Thymus (tissue), 11 donors: ENCODE measurements around the gene COL7A1. TPM values are rescaled to one million over a fixed set of nuclear protein-coding genes. Genes with fewer than 3 reads are reported as not detected.

Experiments
- DNase-seq, 9 donors: peaks; one replicate each; pipeline ENCODE4 v3.0.0-alpha.2; 2013; ENCODE audit warnings: low spot score in 9 of 9, low read depth in 6 of 9, missing footprints in 1 of 9
- H3K27ac ChIP-seq, 2 donors: one replicate each; pipeline ENCODE4 v1.5.1; 2013; ENCODE audit warnings: control low read depth in 1 of 2, low read depth in 1 of 2, low read length in 1 of 2, mild to moderate bottlenecking in 1 of 2, moderate library complexity in 1 of 2
- H3K27me3 ChIP-seq, 2 donors: one replicate each; pipeline ENCODE4 v1.5.1; 2013; ENCODE audit warnings: low read length in 1 of 2; ENCODE audit not compliant: control insufficient read depth in 2 of 2, insufficient read depth in 1 of 2
- H3K36me3 ChIP-seq, 2 donors: one replicate each; pipeline ENCODE4 v1.5.1; 2013; ENCODE audit warnings: low read length in 1 of 2, mild to moderate bottlenecking in 1 of 2, moderate library complexity in 1 of 2; ENCODE audit not compliant: control insufficient read depth in 2 of 2, insufficient read depth in 2 of 2
- H3K4me1 ChIP-seq, 2 donors: one replicate each; pipeline ENCODE4 v1.5.1; 2013; ENCODE audit warnings: low read length in 2 of 2; ENCODE audit not compliant: control insufficient read depth in 2 of 2, insufficient read depth in 2 of 2
- H3K4me3 ChIP-seq, 2 donors: one replicate each; pipeline ENCODE4 v1.5.1; 2013; ENCODE audit warnings: low read length in 2 of 2, control low read depth in 1 of 2, mild to moderate bottlenecking in 1 of 2
- H3K9me3 ChIP-seq, 2 donors: one replicate each; pipeline ENCODE4 v1.5.1; 2013; ENCODE audit warnings: low read length in 1 of 2, mild to moderate bottlenecking in 1 of 2; ENCODE audit not compliant: control insufficient read depth in 2 of 2, insufficient read depth in 1 of 2
- WGBS: extraction: QIAGEN DNeasy Blood & Tissue Kit; methylation state at CpG from one replicate; pipeline ENCODE4 v1.1.7; 2013; 5-methylcytosine and 5-hydroxymethylcytosine counted together
- polyA plus RNA-seq: library from polyadenylated mRNA; stranded (reverse); fragments of 200-250 nt; gene quantifications from one replicate; pipeline ENCODE4 v1.2.3, GENCODE V29; 2013
- total RNA-seq: library from RNA; stranded (reverse); fragments of 120-200 nt; gene quantifications from one replicate; pipeline ENCODE4 v1.2.4, GENCODE V29; 2013
- donor health status: healthy.

COL7A1 gene
- total and polyA plus RNA-seq, 2 donors: 4.4 to 273 TPM

DNA sequence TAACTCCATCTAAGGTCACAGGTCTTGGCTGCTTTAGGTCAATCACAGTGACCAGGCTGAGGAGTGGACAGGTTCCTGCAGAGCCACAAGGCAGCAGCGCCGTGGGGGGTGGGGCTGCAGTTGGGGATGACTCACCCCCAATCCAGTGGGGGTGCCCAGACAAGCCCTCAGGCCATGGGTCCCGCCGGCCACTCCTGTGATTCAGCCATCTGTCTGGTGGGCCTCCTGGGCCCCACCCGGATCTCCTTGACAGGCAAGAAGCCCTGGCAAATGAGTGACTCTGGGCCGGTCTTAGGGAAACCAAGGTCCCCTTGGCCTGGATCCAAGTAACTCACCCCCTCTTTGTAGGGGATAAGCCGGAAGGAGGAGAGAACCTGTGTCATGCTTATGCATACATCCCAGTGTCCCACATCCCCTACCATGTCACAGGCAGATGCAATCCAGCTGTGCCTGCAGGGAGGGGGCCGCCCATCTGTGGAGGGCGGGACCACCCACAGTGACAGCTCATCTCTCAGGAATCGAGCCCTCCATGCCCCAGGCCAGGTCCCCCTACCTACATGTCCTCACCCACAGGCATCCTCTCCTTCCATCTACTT, 495 bp upstream of the COL7A1 start:
- Histone ChIP-seq H3K27me3 (peaks cover 18 to 52% of the 10 kb centered on the region in 2 donors), H3K4me3 (no peak overlapping the region), H3K9me3 (no peaks in the 10 kb centered on the region), H3K27ac (no peak overlapping the region), H3K4me1 (peaks cover 0 to 16% of the 10 kb centered on the region in 2 donors), H3K36me3 (peaks cover 26 to 35% of the 10 kb centered on the region in 2 donors)
- WGBS: 70% methylated on average over 10 of the region's 10 CpGs
- DNase-seq: no peak

DNA sequence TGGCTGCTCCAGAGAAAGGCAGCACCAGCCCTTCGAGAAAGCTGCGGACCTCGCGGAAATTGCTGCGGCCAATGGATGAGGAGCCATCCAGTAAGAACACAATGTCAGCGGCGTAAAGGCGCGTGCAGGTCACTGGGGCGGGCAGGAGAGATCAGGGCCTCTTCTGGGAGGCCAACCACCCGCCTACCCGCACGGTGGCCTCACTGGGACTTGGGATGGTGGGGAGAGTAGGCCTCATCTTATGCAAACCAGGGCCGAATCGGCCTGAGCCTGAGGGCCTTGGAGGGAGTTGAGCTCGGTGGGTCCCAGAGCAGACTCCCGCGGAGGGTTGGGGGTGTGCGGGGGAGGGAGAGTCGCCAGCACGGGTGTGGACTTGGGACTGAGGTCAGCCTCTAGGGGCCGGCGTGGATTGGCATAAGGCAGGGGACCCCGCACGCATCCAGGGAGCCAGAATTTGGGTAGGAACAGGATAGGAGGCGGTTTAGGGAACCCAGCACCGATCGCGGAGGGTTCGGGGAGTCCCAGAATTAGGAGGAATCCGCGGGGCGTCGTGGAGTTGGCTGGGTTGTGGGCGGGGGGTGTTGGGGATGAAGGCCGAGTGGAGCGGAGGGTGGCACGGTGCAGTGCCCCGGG, 596 bp downstream of the COL7A1 start:
- H3K9me3 ChIP-seq: no peaks in the 10 kb centered on the region
- peaks cover 18 to 62% of the 10 kb centered on the region in 2 donors for H3K27me3 ChIP-seq
- peaks cover 15 to 24% of the 10 kb centered on the region in 2 donors for H3K36me3 ChIP-seq
- H3K27ac ChIP-seq: no peak overlapping the region
- no peak for DNase-seq
- WGBS: 51% methylated on average over 39 of the region's 39 CpGs
- peaks cover 0 to 13% of the 10 kb centered on the region in 2 donors for H3K4me1 ChIP-seq
- no peak overlapping the region for H3K4me3 ChIP-seq

DNA sequence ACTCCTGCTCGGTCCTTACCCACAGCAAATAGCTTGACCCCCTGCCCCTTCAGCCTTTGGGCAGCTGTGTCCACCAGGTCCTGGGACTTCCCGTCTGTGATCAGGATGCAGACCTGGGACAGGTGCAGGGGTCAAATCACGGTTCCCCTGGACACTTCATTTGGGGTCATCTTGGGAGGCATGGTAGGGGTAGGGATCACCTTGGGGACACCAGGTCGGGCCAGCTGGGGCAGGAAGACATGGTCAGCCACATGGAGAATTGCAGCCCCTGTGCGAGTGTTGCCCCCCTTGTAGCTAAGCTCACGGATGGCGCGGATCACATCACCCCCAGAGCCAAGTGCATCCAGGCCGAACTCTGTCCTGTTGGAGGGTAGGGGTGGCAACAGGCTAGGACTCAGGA, 1.8 kb downstream of the COL7A1 start:
- H3K36me3 ChIP-seq: peaks cover 3 to 12% of the 10 kb centered on the region in 2 donors
- H3K27me3 ChIP-seq: peaks cover 18 to 74% of the 10 kb centered on the region in 2 donors
- H3K9me3 ChIP-seq: no peaks in the 10 kb centered on the region
- H3K4me1 ChIP-seq: peaks cover 0 to 7% of the 10 kb centered on the region in 2 donors
- no peak for DNase-seq
- WGBS: 97% methylated on average over 9 of the region's 9 CpGs
- H3K4me3 ChIP-seq: no peak overlapping the region
- no peak overlapping the region for H3K27ac ChIP-seq

DNA sequence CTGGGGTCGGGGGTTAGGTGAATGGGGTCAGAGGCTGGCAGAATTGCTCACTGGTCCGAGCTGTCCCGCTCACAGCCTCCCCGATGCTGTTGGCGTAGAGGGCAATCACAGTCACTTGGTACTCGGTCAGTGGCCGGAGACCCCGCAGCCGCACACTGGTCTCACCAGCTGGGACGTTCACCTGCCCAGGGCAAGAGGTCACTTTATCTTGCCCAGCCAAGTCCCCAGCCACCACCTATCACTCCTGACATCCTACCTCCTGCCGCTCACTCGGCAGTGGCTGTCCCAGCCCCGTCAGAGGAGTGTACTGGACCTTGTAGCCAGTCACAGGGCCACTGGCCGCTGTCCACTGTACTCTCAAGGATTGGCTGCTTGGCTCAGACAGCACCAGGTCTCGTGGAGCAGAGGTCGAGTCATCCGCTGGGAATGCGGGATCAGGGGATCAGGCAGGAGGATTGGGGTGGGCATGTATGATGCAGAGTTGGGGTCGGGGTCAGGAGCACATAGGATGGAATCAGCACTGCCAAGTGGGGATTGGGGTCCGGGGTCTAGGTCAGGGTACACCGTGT, 2.5 kb downstream of the COL7A1 start:
- Histone ChIP-seq H3K4me3 (no peak overlapping the region), H3K4me1 (no peaks in the 10 kb centered on the region), H3K9me3 (no peaks in the 10 kb centered on the region), H3K36me3 (peaks cover 0 to 4% of the 10 kb centered on the region in 2 donors), H3K27me3 (peaks cover 18 to 81% of the 10 kb centered on the region in 2 donors), H3K27ac (no peak overlapping the region)
- WGBS: 96% methylated on average over 21 of the region's 21 CpGs
- no peak for DNase-seq

DNA sequence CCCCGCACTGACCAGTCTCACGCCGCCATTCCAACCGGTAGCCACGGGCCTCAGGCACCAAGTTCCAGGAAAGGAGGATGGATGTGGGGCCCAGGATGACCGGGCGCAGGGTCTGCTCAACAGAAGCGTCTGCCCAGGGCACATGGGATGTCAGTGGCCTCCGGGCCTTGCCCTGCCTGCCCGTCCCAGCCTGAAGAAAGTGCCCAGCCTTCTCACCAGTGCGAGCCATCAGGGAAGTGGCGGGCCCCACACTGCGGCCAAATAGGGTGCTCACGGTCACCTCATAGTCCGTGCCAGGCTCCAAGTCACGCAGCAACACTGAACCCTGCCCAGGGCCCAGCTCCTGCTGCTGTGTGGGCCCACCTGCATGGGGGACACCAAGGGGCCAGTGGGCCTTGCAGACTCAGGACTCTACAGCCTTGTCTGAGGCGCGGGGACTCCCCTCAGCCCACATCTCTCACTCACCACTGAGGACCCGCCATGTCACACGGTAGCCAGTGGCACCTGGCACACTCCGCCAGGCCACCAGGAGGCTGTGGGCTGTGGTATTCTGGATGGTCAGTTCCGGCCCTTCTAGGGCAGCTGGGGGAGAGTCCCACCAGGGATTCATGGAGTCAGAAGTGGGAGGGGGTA, 3.1 kb downstream of the COL7A1 start:
- no peaks in the 10 kb centered on the region for H3K36me3 ChIP-seq
- H3K9me3 ChIP-seq: no peaks in the 10 kb centered on the region
- H3K27ac ChIP-seq: no peak overlapping the region
- H3K4me1 ChIP-seq: no peaks in the 10 kb centered on the region
- DNase-seq: no peak
- WGBS: 97% methylated on average over 22 of the region's 22 CpGs
- H3K4me3 ChIP-seq: no peak overlapping the region
- peaks cover 18 to 85% of the 10 kb centered on the region in 2 donors for H3K27me3 ChIP-seq

DNA sequence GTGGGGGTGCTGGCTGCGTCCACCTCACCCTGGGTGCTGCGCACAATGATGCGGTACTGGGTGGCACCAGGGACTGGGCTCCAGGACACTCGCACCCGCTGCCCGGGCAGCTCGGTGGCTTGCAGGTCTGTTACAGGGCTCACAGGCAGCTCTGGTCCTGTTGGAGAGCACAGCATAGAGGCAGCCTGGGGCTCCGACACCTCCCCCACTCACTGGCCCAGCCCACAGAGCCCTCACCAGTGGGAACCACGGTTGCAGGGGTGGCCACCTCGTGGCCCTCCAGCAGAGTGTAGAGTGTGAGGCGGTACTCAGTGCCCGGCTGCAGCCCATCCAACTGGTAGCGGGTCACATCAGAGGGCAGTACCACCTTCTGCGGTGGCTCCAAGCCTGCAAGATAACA, 3.7 kb downstream of the COL7A1 start:
- Histone ChIP-seq H3K4me1 (no peaks in the 10 kb centered on the region), H3K4me3 (no peak overlapping the region), H3K27me3 (peaks cover 18 to 84% of the 10 kb centered on the region in 2 donors), H3K9me3 (no peaks in the 10 kb centered on the region), H3K36me3 (no peaks in the 10 kb centered on the region), H3K27ac (no peak overlapping the region)
- 95% methylated on average over 14 of the region's 14 CpGs for WGBS
- no peak for DNase-seq

DNA sequence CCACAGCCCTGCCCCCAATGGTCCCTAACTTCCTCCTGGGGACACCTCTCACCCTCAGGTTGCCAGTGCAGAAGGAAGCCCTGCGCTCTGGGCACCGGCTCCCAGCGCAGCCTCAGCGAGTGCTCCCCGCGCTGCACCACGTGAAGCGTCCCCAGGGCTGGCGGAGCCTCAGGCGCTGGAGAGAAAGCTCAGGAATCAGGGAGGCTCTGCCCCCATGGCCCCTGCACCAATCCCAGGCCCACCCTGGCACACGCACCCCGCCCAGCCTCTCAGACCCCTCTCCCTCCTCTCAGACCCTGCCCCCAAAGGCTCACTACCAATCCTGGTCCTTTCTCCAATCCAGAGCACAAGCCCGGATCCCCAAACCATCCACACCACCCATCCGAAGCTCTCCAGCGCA, 6.9 kb downstream of the COL7A1 start:
- Histone ChIP-seq H3K27me3 (peaks cover 1 to 52% of the 10 kb centered on the region in 2 donors), H3K4me1 (no peaks in the 10 kb centered on the region), H3K9me3 (no peaks in the 10 kb centered on the region), H3K27ac (no peak overlapping the region), H3K4me3 (no peak overlapping the region), H3K36me3 (no peaks in the 10 kb centered on the region)
- DNase-seq: no peak
- 70% methylated on average over 15 of the region's 15 CpGs for WGBS

DNA sequence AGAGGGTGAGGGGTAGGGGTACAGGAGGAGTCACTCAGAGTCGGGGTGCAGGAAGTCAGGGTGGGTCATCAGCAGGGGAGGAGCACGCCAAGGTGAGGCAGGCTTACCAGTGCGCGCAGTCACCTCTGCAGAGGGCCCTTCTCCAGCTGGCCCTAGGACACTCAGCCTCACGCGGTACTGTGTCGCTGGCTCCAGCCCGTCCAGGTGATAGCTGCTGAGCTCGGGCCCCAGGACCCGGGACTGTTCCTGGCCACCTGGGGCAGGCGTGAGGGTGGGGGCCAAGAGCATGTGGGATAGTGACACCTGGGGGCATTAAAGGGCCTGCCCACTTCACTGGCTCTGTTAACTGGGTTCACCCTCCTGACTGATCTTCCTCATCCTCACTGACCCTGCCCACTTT, 7.4 kb downstream of the COL7A1 start:
- Histone ChIP-seq H3K4me3 (no peak overlapping the region), H3K36me3 (no peaks in the 10 kb centered on the region), H3K27me3 (peaks cover 0 to 47% of the 10 kb centered on the region in 2 donors), H3K9me3 (no peaks in the 10 kb centered on the region), H3K4me1 (no peaks in the 10 kb centered on the region), H3K27ac (no peak overlapping the region)
- 88% methylated on average over 11 of the region's 11 CpGs for WGBS
- DNase-seq: no peak

DNA sequence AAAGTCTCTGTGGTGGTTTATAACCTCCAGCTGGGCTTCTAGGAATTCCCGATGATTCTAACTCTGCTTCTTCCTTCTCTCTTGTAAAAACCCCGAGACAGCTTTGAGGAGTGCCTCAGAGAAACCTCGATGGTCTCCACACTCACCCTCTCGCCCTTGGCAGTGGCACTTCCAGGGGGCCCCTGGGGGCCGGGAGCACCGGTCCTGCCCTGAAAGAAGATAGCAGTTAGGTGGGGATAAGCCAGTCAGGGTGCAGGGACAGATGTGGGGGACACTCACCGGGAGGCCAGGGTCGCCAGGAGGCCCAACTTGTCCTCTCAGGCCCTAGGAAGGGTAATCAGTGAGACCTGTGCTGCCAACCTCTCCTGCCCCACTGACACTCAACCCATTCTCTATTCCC, 9.7 kb downstream of the COL7A1 start:
- Histone ChIP-seq H3K4me1 (no peaks in the 10 kb centered on the region), H3K9me3 (no peaks in the 10 kb centered on the region), H3K36me3 (no peaks in the 10 kb centered on the region), H3K27me3 (peaks cover 0 to 31% of the 10 kb centered on the region in 2 donors), H3K27ac (no peak overlapping the region), H3K4me3 (no peak overlapping the region)
- no peak for DNase-seq
- WGBS: 92% methylated on average over 8 of the region's 8 CpGs
